NCI-H2196 treated with DMSO at 0.1 percent for 48 hours (cell line): ENCODE results near the gene C4B.
"Not testable (repeated sequence)": the region's sequence is repeated elsewhere in the genome, so short reads cannot be mapped to it uniquely, and the experiment has no call there.

Source experiments
- DNase-seq: peaks from one replicate; lab custom pipeline; 2025; ENCODE audit not compliant: unreplicated experiment; lab: John Stamatoyannopoulos, UW

Gene C4B

DNA sequence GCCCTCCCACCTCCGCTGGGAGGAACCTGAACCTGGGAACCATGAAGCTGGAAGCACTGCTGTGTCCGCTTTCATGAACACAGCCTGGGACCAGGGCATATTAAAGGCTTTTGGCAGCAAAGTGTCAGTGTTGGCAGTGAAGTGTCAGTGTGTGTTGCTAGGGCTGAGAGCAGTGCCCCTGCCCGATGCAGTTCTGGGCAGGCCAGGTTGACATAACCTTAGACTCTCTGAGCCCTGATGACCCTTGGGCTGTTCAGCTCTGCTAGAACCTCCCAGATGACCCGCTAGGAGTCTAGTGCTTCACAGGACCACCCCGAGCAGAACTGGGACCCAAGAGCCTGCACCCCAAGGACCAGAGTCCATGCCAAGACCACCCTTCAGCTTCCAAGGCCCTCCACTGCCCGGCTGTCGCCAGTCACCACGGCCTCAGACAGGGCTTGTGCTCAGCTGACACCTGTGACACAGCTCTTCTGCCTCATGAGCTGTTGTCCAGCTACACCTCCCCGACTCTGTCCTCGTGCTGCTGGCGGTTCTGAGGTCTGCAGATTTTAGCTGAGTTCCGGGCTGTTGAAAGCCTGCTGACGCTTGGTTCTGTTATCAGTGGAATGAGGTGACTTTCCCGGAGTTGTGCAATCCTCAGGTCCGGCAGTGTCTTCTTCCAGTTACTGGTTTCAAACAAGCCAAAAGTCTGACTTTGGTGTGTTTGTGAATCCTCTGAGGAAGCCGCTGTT, 20.9 kb downstream of the C4B start:
- DNase-seq = not testable (repeated sequence)

GRCh38 chr6:32037136-32037535, 22.5 kb downstream of the C4B start:
- not testable (repeated sequence) for DNase-seq

- DNase-seq = not testable (repeated sequence)
Measured at GRCh38 chr6:32037598-32038524, 23.3 kb downstream of the C4B start, which contains the start of gene CYP21A2. Gene CYP21A2 (plus strand): TSS chr6:32038415. CDS start chr6:32038423, 8 bp downstream.

DNA sequence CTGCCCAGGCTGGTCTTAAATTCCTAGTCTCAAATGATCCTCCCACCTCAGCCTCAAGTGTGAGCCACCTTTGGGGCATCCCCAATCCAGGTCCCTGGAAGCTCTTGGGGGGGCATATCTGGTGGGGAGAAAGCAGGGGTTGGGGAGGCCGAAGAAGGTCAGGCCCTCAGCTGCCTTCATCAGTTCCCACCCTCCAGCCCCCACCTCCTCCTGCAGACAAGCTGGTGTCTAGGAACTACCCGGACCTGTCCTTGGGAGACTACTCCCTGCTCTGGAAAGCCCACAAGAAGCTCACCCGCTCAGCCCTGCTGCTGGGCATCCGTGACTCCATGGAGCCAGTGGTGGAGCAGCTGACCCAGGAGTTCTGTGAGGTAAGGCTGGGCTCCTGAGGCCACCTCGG, 24.3 kb downstream of the C4B start:
- not testable (repeated sequence) for DNase-seq

- DNase-seq = not testable (repeated sequence)
Measured at GRCh38 chr6:32039321-32040274, 25.0 kb downstream of the C4B start.

DNA sequence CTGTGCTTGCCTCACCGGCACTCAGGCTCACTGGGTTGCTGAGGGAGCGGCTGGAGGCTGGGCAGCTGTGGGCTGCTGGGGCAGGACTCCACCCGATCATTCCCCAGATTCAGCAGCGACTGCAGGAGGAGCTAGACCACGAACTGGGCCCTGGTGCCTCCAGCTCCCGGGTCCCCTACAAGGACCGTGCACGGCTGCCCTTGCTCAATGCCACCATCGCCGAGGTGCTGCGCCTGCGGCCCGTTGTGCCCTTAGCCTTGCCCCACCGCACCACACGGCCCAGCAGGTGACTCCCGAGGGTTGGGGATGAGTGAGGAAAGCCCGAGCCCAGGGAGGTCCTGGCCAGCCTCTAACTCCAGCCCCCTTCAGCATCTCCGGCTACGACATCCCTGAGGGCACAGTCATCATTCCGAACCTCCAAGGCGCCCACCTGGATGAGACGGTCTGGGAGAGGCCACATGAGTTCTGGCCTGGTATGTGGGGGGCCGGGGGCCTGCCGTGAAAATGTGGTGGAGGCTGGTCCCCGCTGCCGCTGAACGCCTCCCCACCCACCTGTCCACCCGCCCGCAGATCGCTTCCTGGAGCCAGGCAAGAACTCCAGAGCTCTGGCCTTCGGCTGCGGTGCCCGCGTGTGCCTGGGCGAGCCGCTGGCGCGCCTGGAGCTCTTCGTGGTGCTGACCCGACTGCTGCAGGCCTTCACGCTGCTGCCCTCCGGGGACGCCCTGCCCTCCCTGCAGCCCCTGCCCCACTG, 25.9 kb downstream of the C4B start:
- not testable (repeated sequence) for DNase-seq

DNA sequence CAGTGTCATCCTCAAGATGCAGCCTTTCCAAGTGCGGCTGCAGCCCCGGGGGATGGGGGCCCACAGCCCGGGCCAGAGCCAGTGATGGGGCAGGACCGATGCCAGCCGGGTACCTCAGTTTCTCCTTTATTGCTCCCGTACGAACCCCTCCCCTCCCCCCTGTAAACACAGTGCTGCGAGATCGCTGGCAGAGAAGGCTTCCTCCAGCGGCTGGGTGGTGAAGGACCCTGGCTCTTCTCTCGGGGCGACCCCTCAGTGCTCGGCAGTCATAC, 26.4 kb downstream of the C4B start:
- not testable (repeated sequence) for DNase-seq

DNA sequence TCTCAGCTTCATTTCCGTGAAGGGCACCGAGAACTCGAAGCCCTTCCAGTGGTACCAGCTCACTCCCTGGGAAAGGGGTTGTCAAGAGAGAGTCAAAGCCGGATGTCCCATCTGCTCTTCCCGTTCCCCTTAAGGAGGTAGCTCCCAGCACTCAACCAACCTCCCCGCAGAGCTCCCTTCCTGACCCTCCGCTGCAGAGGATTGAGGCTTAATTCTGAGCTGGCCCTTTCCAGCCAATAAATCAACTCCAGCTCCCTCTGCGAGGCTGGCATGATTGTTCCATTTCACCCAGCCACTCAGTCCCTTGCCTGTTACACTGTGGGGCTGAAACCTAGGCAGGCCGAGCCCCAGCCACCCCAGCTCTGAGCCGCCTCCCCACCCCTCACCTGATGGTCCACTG, 26.8 kb downstream of the C4B start:
- not testable (repeated sequence) for DNase-seq

DNA sequence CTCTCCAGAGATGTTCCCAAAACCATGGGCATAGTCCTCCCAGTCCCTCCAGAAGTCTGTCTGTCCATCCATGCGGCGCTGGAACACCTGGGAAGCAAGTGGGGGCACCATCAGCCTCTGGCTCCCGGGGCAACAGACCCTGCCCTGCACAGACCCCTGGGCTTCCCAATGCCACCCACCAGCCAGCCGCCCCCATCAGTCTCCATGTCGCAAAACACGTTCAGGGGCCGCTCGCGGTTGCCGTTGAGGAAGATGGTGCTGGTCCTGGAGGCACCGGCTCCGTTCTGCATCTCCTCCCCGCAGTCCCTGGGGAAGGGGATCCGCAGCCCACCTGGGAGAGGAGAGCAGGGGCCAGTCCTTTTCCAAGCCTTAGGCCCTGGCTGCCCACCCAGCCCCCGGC, 27.7 kb downstream of the C4B start:
- not testable (repeated sequence) for DNase-seq

- not testable (repeated sequence) for DNase-seq
Measured at GRCh38 chr6:32043589-32044380, 29.2 kb downstream of the C4B start.

DNA sequence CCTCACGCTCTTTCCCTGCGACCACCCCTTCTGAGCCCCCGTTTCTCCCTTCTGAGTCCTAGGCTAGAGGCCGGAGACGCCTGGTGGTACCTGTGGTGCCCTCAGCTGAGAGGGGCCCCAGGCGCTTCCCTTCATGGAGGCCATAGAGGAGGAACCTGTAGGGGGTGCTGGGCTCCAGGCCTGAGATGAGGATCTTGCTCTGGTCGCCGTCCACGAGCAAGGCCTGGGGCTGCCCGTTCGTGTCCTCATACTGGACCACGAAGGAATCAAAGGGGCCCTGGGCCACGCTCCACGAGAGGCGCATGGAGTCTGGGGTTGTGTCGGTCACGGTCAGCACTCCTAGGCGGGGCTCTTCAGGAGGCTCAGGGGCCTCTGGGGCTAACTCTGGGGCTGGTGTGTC, 30.3 kb downstream of the C4B start:
- DNase-seq = not testable (repeated sequence)

DNA sequence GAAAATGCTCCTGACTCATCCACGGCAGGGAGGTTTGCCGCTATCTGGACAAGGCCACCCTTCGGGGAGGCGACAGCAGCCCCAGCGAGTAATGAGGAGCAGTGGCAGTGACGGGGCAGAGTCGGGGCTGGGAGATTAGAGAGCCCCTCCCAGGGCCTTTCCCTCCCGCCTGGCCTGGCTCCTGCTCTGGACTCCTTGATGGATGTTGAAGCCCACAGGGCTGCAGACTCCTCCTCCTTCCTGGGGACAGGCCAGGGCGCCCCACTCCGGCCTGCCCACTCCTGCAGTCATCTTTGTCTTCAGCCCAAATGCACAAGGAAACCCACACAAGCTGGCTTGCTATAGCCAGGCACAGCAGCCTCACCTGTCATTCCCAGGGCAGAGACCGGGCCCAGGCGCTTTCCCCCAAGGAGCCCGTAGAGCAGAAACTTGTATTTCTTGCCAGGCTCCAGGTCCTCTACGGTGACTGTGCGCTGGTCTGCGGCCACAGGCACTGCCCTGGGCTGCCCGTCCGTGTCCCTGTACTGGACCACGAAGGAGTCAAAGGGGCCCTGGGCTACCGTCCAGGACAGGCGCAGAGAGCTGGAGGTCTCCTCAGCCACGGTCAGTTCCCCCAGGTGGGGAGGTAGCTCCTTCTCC, 31.3 kb downstream of the C4B start:
- DNase-seq = no peak

GRCh38 chr6:32046450-32047083, 32.0 kb downstream of the C4B start:
- no peak for DNase-seq

DNA sequence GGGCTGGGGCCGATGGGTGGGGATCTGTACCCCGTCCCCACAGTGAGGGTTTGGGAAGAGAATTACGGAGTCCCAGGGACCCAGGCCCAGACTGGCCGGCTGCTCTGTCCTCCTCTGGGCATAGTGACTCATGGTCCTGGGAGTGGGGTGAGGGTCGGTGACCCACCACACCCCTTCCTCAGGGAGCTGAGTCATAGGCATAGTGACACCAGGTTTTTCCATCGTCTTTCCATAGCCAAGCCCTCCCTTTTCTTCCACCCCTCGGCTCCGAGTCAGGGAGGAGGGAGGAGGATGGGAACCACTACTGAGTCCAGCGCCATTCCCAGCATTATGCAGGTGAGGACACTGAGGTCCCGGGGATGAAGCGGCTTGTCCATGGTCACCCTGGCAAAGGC, 32.5 kb downstream of the C4B start:
- DNase-seq = no peak

DNA sequence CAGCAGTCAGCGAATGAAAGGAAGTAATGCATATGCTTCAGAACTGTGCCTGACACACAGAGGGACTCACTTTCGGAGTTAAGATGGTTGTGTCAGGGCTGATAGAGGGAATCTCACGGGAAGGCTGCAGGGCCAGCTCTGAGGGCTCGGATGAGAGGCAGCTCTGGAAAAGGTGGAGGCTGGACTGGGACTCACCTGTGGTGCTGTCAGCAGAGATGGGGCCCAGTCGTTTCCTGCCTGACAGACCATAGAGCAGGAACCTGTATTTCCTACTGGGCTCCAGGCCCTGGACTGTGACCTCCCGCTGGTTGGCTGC, 32.9 kb downstream of the C4B start:
- no peak for DNase-seq

DNA sequence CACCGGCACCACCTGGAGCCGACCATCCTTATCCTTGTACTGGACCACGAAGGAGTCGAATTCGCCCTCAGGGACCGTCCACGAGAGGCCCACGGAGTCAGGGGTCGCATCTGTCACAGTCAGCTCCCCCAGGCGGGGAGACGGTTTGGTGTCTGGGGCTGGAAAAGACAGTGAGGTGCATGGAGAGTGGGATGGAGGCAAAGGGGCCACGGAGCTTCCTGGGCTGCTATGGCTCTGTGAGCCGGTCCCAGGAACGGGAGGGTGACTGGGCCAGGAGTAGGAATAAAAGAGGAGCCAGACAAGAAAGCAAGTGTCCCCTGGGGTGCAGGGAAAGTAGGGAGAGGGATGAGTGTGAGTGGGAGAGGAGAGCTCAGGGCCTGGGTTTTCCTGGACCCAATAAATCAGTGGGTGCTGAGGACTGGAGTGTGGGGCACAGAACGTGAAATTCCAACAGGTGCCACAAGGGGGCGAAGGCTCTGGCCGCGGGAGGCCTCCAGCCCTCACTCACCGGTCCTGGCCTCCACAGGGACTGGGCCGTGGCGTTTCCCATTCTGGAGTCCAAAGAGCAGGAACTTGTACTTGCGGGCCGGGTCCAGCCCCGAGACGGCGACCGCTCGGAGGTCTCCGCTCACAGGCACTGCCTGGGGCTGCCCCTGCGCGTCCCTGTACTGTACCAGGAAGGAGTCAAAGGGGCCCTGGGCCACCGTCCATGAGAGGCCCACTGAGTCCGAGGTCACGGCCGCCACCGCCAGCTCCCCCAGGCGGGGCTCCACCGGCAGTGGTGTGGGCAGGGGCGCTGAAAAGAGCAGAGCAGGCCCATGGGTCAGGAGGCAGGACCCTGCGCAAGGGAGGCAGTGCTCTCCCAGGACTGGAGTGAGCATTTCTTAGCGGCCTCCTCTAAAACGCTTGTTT, 33.5 kb downstream of the C4B start:
- DNase-seq = no peak

DNA sequence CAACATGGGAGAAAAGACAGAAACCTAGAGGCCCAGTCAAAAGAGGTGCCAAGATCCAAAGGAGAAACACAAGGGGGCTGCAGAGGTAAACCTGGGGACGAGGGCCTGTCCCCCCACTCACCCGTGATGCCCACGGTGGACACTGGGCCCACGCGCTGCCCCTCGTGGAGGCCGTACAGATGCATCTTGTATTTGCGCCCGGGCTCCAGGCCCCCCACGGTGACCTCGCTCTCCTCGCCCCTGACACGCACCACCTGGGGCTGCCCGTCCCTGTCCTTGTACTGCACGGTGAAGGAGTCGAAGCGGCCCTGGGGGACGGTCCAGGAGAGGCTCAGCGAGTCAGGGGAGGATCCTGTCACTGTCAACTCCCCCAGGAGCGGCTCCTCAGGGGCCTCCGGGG, 34.6 kb downstream of the C4B start:
- not testable (repeated sequence) for DNase-seq

GRCh38 chr6:32049736-32050135, 35.1 kb downstream of the C4B start:
- not testable (repeated sequence) for DNase-seq
